ENCODE results near the gene AP3D1. TPM values are rescaled to one million over a fixed set of nuclear protein-coding genes. Genes with fewer than 3 reads are reported as not detected.
"Not testable (repeated sequence)": the region's sequence is repeated elsewhere in the genome, so short reads cannot be mapped to it uniquely, and the experiment has no call there.

AP3D1 gene
- total RNA-seq, 1 donor from 2014 or later = 46.0 TPM

GRCh38 chr19:2128252-2128651 is 23.1 kb downstream of the AP3D1 start:
- DNase-seq (ENCODE audit: low spot score) = not testable (repeated sequence)

- DNase-seq (ENCODE audit: low spot score) = no peak
These were observed 23.6 kb downstream of the AP3D1 start for GRCh38 chr19:2127758-2128157.

- no peak for DNase-seq (ENCODE audit: low spot score)
These were observed 24.4 kb downstream of the AP3D1 start for GRCh38 chr19:2126879-2127518.

GRCh38 chr19:2123682-2124387 is 27.5 kb downstream of the AP3D1 start:
- no peak for DNase-seq (ENCODE audit: low spot score)

DNA sequence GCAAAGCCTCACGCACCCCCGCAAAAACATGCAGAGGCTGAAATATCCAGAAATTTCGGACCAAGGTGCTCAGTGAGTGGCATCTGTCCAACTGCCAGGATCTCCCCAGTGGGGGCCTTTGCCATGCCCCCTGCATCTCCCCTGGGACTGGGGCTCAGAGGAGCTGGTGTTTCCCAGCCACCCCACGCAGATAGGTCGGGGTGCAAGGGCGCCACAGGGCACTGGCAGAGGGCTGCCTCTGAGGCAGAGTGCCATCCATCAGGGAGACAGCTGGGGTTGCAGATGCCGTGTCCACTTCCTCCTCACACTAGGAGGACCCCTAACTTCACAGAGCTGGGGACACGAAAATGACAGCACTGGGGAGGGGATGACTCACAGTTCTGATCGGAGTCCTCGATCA is 28.4 kb downstream of the AP3D1 start:
- DNase-seq (ENCODE audit: low spot score) = no peak

DNA sequence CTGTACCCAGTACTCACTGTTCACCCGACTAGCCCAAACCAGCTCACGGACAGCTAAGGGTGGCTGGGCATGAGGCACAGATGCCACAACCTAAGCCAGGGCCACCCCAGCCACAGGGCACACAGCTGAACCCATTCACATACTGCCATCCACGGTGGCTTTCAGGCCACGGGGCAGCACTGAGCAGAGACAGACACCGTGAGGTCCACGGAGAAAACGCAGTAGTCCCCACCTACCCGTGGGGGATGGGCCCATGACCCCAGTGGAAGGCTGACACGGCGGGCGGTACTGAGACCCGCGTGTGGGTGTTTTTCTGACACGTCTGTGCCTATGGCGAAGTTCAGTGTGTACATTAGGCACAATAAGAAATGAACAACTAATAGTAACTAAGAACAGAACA is 29.1 kb downstream of the AP3D1 start:
- DNase-seq (ENCODE audit: low spot score) = no peak

GRCh38 chr19:2121416-2122051 is 29.8 kb downstream of the AP3D1 start:
- DNase-seq (ENCODE audit: low spot score) = no peak

GRCh38 chr19:2120821-2121220 is 30.5 kb downstream of the AP3D1 start:
- DNase-seq (ENCODE audit: low spot score) = no peak

GRCh38 chr19:2119921-2120785 is 31.2 kb downstream of the AP3D1 start:
- no peak for DNase-seq (ENCODE audit: low spot score)

DNA sequence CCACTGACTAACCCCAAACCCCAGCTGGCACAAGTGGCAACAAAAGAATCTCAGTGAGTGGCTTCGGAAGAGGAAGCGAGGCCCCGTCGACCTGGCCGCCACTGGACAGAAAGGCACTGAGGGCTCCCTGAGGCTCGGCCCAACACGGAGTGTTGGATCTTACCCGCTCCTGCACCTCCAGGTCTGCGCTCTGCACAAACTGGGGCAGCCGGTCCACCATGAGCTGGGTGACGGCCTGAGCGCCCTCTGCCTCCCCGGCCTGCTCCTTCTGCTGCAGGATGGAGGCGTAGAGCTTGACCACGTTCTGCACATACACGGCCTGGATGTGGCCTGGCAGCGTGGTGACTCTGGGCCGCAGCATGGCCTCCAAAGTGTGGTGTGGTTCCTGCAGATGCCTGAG is 32.9 kb downstream of the AP3D1 start:
- DNase-seq (ENCODE audit: low spot score) = no peak

DNA sequence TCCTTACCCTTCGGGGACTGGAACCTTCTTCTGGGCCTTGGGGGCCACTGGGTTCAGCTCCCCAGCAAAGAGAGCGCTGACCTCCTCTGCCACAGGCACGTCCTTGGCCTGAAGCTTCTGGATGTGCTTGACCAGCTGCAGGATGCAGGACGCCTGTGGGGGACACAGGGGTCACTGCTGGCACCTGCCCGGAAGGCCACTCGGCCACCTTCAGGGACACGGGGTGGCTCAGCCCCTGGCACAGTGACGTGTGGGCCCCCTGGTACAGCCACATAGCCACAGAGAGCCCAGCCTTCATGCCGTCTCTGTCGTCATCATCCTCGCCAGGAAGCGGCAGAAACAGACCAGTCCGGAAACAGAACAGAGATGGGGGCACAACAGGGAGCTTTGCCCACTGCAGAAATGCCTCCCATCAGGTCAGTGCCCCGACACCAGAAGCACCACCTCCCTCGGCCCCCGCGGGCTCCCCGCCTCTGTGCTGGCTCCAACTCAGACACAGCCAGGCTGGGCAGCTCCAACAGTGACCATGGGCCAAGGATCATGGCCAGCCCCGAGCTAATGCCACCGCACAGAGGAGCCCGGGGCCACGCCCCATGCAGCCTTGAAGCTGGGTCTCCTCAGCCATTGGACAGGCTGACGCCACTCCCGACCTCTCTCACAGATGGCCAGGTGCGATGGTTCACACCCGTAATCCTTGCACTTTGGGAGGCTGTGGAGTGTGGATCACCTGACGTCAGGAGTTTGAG is 34.0 kb downstream of the AP3D1 start:
- no peak for DNase-seq (ENCODE audit: low spot score)

- DNase-seq (ENCODE audit: low spot score) = no peak
These were observed 34.9 kb downstream of the AP3D1 start for GRCh38 chr19:2116507-2116906.

DNA sequence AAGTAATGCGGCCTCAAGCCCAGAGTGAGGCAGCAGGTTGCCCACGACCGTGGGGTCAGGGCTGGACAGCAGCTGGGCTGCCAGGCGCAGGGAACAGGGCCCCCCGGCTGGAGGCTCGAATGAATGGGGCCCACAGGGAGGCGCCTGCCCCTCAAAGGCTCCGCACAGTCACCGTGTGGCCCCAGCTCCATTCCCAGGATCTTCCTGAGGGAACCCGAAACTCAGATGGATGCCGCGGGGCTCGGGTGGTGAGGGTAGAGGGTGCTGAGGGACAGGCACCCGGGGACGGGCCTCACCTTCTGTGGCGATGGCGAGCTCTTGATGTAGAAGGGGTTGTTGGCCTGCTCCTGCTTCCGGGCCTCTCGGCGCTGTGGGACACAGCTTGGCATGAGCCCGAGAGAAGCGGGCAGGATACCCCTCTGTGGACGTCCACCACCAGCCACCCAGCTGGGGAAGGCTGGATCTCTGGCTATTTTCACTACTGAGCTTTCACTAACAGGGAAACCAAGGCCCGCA is 35.4 kb downstream of the AP3D1 start:
- DNase-seq (ENCODE audit: low spot score) = no peak

GRCh38 chr19:2115324-2115723 is 36.0 kb downstream of the AP3D1 start:
- no peak for DNase-seq (ENCODE audit: low spot score)

- DNase-seq (ENCODE audit: low spot score) = no peak
These were observed 36.5 kb downstream of the AP3D1 start for GRCh38 chr19:2114821-2115220.

- no peak for DNase-seq (ENCODE audit: low spot score)
These were observed 37.1 kb downstream of the AP3D1 start for GRCh38 chr19:2114218-2114617.

DNA sequence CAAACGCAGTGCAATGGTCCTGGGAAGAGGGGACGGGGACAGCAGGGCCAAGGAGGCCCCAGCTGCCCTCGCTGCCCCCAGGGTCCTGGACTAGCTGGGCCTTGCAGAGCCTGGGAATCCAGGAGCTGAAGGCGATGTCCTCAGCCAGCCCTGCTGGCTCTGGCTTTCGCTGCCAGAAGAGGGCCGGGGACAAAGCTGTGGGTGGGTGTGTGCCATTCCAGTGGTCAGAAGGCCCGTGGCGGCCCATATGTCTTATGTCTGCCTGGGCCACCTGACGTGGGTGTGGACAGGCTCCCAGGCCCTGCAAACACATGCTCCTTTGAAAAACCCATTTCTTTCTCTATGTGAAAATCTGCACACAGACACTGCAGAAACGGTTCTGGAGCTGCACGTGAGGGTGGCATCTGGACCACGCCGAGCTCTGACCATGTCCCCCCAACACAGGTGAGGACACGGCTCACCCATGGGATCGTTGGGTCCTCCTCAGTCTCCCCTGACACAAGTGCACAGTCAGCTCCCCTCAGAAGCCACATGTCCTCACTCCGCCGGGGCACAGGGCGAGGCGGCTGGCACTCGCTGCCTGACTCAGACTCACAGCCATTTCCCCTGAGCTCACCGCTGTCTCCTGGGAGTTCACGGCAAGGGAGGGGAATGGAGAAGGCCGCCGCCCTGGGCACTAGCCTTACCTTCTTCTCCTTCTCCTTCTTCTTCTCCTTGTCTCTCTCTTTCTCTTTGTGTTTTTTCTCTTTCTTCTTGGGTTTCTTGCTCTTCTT is 37.7 kb downstream of the AP3D1 start:
- no peak for DNase-seq (ENCODE audit: low spot score)

DNA sequence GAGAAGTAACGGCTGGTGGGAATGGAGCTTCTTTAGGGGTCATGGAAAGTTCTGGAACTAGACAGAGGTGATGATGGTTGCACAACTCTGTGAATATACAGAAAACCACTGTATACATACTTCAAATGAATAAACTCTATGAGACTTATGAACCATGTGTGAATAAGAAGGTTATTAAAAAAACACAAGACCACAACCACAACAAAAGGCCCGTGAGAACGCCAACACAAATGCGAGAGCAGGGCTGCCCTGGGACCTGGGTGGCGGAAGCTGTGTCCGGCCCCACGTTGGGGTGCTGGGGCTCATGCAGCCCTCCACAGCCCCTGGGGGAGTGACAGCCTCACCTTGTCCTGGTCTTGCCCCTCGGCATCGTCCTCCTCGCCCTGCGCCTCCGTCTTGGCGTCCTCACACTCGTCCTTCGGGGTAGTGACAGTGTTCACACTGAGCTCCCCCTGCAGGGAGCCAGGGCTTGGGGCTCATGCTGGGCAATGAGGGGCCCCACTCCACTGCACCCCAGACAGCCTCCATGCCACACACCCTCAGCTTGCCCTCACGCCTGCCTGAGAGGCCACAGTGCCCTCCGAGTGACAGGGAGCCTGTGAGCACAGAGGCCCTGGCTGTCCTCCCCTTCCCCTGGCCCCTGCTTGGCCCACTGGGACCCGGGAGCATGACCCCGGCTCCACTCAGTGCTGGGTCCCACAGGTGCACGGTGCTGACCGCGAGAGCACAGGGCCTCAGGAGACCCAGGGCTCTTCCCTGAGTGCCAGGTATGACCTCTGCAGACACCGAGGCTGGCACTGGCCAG is 38.6 kb downstream of the AP3D1 start:
- no peak for DNase-seq (ENCODE audit: low spot score)

DNA sequence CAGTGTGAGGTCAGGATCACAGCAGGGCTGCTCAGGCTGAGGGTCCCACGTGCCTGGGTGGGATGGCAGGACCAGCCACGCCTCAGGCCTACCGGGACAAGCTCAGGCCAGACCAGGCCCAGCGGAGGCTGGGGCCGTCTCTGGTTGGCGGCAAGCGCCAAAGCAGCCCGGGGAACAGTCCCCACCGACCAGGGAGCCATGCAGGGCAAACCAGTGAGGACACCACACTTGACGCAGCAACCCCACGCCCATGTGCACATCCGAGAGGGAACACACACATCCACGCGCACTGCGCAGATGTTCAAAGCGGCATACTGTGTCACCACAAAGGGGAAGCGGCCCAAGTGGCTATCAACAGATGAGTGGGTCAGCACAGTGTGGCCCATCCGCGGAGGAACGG is 39.5 kb downstream of the AP3D1 start:
- DNase-seq (ENCODE audit: low spot score) = no peak

All from umbilical cord (tissue), 2 donors.